HG02759 (cell line): ENCODE results near the gene RAB23.

Experiments used
- ATAC-seq: cut with Tn5 transposase; IDR thresholded peaks from one replicate; pipeline ENCODE4 v1.9.1; 2021; ENCODE audit warnings: mild to moderate bottlenecking, moderate library complexity; ENCODE audit not compliant: unreplicated experiment

RAB23 gene

DNA sequence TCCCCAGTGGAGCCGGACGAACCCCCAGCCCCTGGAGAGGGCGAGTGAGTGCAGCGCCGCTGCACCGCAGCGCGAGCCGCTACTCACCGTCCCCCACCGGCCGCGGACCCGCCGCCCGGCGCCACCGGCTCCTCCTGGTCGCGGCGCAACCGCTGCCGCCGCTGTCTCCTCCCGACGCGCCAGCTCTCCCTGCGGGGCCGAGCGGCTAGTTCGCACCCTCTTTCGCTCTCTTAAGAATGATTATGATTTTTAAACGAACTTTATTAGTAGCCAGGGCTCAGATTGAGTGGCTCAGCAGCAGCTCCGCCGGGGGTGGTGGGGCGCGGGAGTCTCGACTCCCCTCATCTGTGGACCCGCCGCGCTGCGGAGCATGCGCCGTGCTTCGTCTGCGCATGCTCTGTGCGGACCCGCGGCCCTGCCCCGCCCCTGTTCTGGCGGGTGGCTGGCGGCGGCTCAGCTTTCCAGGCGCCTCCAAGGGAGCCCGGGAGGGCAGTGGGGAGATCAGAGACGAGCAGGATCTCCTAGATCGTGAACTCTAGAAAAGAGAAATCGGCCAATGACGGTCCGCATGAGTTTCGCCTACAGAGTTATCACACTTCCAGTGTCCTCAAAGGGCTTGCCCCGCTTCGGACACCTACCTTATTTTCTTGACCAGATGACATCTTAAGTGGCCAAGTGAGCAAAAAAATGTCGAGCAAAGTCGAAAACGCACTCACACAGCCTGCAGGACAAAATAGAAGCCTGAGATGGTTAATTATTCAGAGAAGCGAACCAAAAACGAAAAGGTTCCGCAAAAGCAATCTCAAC, at the start of gene RAB23:
RAB23 (minus strand) TSS at position 372 of the 807 bp plus-strand sequence. CDS start 11,927 bp downstream, outside the sequence.
- peak; percentile 90 for ATAC-seq

DNA sequence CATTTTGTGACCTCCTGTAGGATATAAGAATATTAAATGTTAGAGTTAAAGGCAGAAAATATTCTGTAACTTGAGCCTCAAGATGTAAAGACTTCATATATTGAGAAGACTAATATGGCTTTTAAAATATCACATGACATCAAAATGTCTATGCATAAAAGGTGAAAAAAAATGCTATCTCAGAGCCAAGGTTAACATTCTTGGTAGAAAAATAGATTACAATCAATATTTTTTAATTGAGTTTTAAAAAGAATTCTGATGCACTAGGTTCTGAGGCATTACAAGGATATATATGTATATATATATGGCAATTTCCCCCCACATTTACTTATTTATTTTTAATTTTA, 46.2 kb upstream of the RAB23 start:
- ATAC-seq = no peak

DNA sequence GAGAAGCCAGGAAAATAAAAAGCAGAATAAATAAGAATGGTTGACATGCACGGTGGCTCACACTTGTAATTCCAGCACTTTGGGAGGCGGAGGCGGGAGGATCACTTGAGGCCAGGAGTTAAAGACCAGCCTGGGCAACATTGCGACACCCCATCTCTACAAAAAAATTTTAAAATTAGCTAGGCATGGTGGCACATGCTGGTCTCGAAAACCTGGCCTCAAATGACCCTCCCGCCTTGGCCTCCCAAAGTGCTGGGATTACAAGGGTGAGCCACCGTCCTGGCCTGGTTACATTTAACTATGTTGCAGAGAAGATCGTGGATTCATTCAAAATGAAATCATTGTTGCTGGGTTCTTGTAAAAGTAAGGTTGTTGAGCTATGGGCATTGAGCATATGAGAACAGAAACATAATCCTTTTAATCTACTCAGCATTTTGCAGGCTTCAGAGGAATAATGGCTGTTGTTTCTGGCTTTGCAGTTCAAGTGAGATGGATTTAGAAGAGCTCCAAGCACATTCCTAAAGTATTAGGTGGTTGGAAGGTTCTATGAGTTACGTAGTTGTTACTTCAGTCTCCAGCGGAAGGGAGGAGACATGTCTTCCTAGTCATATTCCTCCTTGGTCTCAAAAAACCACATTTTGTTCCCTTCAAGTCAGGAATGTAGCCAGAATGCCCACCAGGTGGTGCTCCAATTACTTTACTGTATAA, 45.6 kb upstream of the RAB23 start:
- ATAC-seq = no peak

DNA sequence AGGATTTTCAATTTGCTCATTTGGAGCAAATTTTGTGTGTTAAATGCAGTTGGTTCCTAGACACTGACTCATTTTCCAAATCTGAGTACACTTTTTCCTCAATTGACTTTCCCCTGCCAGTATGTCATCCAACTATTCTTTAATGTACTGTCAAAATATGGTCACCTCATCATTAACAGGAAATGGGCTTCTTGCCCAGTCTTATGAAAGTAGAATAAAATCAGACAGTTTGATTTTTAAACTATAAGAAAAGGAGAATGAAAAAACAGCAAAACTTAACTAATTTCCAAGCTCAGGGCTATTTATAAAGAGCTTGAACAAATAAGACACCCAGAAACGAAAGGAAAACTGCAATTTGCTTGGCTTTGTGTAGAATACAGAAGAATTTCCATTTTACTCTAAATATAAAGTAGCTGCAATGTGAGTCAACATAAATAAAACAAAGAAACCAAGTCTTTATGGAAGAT, 43.7 kb upstream of the RAB23 start:
- ATAC-seq = no peak

DNA sequence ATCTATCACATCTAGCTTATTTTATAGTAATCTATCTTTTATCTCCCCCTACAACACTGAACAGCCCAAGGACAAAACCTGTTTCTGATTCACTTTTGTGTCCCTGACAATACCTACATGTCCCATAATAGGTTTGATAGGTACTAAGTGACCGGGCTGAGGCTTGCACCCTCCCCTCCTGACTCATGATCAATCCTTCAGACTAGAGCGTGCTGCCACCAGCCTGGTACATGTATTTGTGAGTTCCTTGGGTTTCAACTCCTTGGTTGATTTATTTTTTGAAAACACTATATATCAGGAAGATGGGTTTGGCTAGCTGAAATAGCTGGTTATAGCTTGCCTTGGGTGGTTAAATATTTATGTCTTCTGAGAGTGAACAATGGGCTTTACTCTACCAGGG, 41.6 kb upstream of the RAB23 start:
- ATAC-seq = no peak

DNA sequence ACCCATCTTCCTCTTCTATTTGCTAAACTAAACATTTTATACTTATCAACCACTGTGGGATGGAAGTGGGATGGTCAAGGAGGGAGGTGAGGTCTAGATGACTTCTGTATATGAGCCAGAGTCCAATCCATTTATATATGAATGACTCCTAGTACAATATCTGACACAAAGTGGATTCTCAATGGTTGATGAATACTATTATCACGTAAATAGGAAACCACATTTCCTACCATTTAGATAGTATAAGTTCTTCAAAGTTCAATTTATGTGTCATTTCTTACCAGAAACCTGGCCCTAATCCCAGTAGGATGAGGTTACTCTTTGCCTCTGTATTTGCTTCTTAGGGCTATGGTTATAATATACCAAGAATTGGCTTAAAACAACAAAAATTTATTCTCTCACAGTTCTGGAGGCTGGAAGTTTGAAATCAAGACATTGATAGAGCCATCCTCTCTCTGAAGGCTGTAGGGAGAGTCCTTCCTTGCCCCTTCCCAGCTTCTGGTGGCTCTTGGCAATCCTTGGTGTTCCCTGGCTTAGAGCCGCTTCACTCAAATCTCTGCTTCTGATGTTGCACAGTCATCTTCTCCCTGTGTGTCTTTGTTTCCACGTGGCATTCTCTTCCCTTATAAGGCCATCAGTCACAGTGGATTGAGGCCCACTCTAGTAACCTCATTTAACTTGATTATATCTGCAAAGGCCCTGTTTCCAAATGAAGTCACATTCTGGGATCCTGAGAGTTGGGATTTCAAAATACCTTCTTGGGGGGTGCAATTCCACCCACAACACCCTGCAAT, 41.0 kb upstream of the RAB23 start:
- ATAC-seq = no peak

DNA sequence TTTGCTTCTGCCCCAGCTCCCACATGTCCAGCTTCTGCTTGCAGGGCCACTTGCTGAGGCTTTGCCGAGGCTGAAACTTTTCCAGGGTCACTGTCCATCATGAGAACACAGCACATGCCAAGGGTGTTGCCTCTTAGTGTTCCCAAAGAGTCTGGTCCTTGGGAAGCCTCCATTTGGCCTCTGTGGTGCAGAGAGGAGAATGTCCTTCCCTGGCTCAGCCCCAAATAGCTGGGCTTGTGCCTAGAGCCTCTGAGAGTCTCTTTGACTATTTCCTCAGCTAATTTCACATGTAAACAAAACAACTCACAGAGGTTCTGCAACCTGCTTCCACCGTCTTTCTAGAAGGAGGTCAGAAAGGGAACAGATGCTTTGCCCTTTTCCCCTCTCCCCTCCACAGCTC, 40.4 kb upstream of the RAB23 start:
- ATAC-seq = no peak

DNA sequence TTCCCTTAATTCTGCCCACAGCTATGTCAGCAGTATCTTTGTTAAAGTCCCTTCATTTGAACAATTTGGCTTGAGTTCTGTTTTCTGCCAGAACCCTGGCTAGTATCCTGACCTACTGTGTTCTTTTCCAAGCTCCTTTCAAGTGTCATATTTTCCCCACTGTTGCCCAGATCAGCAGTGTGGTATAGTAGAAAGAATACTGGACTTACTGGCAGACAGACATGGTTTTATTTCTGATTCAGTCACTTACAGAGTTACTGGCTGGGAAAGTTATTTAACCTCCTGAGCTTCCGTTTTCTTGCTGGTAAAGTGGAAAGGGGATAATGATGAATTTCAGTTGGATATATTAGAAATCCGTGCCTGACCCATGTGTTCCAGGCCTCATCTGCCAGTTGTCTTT, 39.8 kb upstream of the RAB23 start:
- no peak for ATAC-seq

DNA sequence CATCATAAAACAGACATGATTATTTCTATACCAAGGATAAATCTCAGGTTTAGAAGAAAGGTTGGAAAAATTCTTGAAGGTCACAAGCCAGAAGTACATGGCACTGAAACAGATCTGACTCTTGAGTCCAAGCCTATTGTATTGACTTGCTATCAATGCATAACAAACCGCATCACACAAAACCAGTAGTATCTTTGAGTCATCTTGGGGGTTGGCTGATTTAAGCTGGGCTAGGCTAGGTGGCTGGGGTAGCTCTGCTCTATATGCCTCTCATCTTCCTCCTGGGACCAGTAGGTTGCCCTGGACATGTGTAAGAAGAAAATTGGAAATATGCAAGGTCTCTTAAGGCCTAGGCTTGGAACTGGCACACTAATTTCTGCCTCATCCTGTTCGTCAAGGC, 37.0 kb upstream of the RAB23 start:
- ATAC-seq = no peak

DNA sequence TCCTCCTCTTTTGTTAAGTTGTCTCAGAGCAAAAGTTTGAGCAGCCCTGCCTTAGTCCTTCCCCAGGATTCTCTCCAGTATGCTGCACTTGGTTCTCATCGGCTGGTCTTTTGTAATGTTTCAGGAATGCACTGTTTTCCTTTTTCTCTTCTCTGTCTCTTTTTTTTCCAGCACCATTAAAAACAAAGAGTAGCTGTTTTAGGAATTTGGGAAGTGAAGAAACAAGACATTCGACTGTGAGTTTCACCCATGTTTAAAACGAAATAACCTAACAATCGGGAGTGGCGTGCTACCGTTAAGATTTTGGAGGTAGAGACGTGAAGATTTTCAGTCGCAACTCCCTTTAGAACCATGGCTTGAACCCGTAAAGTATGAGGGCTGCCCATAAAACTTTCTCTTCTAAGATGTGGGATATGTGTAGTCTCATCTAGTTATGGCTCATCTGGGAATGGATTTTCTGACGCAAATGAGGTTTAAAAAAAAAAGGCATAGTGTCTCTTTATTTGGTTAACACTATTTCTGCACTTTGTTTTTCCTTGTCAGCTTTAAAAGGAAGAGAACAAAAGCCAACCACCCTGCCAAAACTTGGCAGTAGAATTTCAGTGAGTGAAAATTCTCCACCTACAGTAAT, 35.9 kb upstream of the RAB23 start:
- ATAC-seq = no peak

DNA sequence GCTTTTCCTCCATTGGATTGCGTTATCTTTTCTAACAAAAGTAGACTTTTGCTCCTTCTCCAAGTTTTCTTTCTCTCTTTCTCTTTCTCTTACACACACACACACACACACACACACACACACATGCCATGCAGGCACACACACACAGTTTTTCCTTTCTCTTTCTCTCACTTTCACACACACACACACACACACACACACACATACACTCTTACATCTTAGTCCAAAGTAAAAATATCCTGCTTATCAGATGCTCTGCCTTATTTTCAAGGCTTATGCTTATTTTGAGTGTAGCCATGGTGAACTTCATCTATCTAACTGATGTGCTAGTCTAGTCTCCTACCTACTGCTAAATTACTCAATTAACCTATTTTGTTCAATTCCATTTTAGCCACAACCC, 34.4 kb upstream of the RAB23 start:
- no peak for ATAC-seq

DNA sequence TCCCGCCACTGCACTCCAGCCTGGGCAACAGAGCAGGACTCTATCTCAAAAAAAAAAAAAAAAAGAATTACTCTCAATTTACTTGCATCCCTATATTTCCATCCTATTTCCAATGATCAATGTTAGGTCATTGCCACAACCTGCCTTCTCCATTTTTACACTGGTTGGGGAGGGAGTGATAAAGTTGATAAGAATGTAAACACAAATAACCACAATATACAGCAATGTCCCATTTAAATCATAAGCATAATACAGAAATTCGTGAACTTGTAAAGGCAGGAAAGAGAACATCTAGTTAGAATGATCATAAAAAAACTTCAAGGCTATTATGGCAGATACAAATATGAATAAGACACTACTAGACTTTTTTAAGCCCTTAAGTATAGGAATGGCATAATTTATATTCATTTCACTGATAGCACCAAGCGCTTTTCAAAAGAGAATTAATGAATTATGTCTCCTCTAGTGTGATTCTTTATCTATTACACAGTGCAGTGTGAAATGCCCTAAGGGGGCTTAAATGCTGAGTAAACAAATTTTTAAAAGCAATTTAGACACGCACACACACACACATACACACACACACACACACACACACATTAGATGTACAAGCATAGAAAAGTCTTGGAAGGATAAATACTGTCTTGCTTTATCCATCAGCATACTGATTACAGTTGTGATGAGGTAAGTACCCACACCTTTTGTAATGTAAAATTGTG, 33.5 kb upstream of the RAB23 start:
- ATAC-seq = no peak

DNA sequence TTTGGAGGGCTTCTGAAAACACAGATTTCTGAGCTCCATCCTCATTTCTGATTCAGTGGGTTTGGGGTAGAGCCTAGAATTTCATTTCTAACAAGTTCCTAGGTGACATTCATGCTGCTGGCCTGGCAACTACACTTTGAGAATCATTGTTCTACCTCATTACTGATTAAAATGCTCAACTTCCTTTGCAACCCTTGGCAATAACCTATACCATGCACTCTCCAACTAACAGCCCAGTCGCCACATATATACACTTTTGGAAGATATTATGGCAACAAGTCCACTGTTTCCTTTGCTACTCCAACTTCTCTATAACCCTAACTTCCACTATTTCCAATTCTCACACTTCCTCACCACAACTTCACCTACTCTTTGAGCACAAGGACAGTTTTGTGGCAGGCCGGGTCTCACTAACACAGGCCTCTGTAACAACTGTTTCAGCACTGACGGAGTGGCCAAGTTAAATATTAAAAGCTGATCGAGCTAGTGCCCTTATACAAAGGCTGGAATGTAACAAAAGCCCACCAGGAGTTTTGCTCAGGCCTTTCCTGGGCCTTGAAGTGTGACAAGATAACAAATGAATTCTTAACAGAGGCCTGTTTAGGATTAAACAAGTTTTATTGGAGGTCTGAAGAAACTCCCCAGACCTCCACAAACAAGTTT, 32.1 kb upstream of the RAB23 start:
- no peak for ATAC-seq

DNA sequence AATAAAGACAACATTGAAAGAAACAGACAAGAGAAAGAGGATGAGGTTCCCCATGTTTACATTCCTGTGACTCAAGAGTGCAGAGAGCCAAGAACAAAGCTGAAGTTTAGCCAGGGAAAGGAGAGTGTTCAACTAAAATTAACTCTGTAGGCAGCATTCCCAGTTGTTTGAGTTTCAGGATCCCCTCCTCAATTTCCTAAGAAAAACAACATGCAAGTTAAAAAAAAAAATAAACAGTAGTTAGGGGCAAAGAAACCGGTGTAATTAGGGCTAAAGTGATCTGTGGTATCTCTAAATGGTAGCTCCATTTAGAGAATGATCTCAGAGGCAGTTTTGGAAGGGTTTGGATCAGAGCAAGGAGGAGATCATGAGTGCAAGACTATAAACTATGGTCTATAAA, 30.9 kb upstream of the RAB23 start:
- no peak for ATAC-seq

DNA sequence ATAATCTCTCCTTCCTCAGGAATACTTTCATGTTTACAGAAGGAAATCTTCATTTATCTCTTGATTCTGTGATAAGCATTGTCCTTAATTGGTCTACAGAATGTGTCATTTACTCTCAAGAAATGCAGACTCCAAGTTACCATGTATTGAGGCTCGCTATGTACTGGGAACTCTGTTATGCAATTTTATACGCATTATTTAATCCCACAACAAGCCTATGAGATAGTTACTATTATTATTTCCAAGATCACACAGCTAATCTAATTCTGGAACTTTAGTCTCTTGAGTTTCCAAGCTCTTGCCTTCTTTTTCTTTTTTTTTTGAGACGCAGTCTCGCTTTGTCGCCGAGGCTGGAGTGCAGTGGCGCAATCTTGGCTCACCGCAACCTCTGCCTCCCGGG, 30.0 kb upstream of the RAB23 start:
- ATAC-seq = no peak

DNA sequence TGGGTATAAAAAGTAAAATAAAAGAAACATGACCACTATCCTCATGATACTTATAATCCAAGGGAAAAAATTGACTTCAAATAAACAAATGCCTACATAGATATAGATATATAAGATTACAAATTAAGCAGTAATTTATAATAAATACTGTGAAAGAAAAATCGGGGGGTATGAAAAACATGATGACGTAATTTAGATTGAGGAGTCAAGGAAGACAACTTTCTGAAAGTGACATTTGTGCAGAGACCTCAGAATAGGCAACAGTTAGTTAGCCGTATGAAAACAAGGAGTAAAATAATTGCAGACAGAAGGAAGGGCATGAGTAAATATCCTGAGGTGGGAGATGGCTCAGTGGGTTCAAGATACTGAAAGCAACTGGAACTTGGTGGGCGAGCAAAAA, 28.2 kb upstream of the RAB23 start:
- no peak for ATAC-seq

DNA sequence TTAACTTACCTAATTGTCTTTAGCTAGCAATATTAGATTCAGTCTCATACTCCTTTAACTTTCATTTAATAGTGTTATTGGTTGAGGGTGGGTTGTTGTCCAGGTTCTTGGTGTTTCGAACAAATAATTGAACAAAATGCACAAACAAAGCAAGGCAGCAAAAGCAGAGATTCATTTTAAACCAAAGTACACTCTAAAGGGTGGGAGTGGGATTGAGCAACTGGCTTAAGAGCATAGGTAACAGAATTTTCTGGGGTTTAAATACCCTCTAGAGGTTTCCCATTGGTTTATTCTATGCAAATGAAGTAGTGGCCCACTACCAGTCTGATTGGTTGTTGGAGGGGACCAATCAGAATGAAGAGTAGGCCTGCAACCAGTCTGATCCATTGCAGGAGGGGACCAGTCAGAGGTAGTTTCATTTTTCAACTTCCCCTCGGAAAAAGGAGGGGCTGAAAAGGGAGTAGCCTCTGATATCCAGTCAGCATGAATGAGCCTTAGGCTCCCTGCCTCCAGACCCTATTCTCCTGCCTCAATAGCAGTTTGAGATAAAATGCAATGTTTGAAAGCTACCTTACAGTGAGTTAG, 26.3 kb upstream of the RAB23 start:
- no peak for ATAC-seq

DNA sequence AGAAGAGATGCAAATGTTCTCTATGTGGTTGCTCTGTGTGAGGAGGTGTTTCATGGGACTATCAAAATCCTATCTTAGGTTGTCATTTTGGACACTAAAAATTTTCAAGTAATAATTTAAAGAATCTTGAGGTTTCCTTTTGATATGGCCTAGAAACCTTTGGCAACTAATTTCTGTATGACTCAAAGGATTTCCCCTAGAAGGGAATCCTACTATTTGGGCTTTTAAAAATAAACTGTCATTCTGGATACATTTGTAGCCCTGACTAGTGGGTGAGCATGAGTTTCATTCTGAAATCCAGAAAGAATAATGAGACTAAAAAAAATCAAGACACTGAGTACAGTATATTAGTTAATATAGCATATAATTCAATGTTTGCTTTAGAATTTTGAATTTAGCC, 25.5 kb upstream of the RAB23 start:
- no peak for ATAC-seq

DNA sequence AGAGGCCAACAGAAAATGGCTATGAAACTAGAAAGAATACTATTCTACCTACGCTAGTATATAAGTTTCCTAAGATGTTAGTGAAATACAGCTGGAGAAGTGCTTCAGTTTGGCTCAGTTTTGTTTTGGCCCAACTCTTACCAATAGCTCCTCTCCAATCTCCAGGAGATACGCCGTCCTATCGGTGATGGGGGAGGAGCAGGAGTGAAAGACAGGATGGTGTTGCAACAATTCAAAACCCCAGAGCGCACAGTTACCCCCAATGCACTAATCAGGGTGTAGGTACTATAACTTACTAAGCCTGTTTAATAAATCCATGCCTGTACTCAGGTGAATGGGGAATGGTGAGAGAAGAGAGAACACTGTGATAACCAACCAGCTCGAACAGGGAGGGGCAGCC, 24.2 kb upstream of the RAB23 start:
- ATAC-seq = no peak

DNA sequence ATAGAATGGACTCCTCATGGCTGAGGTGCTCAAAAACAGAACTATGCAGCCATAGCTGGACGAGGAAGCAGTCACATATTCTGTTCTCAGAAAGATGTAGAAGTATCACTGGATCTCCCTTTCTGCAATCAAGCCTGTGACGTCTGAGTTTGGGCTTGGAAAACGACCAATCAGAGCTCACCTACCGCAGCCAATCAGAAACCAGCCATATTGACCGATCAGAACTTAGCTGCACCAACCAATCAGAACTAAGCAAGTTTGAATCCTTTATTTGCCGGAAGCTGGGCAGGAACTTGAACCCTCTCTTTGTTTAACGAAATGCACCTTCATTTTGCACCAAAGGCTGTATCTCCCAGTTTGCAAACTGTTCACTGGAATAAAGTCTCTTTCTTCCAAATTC, 21.8 kb upstream of the RAB23 start:
- ATAC-seq = no peak
